ENCODE measurements around the gene FCHSD2. TPM values are rescaled to one million over a fixed set of nuclear protein-coding genes. Genes with fewer than 3 reads are reported as not detected.

The FCHSD2 gene
- total and polyA plus RNA-seq, 9 of the 15 experiments (the other 6 are each of a cell fraction or from before 2014, with no cell fraction given), result 1.8 to 14.7 (median 6.4) TPM

DNA sequence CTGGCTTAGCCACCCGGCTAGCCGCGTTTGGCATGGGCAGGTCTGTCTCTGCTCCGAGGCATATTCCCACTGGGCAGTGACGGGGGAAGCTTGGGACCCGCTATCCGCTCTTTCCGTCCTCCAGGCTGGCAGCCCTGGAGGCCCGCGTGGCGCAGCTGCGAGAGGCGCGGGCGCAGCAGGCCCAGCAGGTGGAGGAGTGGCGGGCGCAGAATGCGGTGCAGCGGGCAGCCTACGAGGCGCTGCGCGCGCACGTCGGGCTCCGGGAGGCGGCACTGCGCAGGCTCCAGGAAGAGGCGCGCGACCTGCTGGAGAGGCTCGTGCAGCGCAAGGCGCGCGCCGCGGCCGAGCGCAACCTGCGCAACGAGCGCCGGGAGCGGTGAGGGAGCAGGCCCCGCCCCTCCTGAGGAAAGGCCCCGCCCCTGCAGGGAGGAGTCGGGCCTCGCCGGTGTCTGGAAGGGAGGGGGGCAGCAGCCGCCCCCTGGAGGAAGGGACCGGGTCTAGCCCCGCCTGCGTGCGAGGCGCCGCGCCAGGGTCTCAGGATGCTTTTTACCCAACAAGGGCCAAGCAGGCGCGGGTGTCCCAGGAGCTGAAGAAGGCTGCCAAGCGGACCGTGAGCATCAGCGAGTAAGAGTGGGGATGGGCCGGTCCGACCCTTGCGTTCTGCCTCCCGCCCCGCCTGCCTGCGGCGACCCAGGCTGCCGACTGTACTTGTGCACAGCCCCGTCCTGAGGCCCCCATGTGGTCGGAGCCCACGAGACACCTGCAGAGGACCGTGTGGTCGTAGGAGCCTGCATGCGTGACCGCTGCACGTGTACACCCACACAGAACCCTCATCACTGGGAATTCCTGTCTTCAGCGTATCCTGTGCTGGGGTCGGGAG, 320.0 kb downstream of the FCHSD2 start (continued):
- TF ChIP-seq, protein P1, sequence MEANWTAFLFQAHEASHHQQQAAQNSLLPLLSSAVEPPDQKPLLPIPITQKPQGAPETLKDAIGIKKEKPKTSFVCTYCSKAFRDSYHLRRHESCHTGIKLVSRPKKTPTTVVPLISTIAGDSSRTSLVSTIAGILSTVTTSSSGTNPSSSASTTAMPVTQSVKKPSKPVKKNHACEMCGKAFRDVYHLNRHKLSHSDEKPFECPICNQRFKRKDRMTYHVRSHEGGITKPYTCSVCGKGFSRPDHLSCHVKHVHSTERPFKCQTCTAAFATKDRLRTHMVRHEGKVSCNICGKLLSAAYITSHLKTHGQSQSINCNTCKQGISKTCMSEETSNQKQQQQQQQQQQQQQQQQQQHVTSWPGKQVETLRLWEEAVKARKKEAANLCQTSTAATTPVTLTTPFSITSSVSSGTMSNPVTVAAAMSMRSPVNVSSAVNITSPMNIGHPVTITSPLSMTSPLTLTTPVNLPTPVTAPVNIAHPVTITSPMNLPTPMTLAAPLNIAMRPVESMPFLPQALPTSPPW (CRISPR knock-in tag; IDR thresholded peaks at IDR 0.05), result peak; percentile 47; the same call in 1 of the 2 replicates
- TF ChIP-seq EGR1 (conservative IDR thresholded peaks at IDR 0.05) (peak; percentile 34; the same call in 1 of the 2 replicates), SIX5 (IDR thresholded peaks at IDR 0.05; ENCODE audit: borderline replicate concordance in 1 of 2, insufficient read depth in 1 of 2, low read depth in 1 of 2, low read length in 2 of 2) (peak; percentile 43 to 44; a peak in 2 of 4 replicates), HCFC1 (IDR thresholded peaks at IDR 0.05; ENCODE audit: low read depth, low read length) (0 out of 2 replicates have a peak, but pooled peaks have one; percentile 26), MEIS2 (IDR thresholded peaks at IDR 0.05; ENCODE audit: partially characterized antibody) (peak; percentile 84), YY1 (IDR thresholded peaks at IDR 0.05; ENCODE audit: borderline replicate concordance in 1 of 3, control insufficient read depth in 1 of 3, extremely low read depth in 1 of 3, insufficient read depth in 3 of 3, insufficient read length in 1 of 3, insufficient replicate concordance in 2 of 3, low read depth in 1 of 3, low read length in 2 of 3) (peak in 1 of 3 experiments; percentile 8), CBX3 (IDR thresholded peaks at IDR 0.05; ENCODE audit: borderline replicate concordance in 1 of 2, low read length in 2 of 2) (peak in 1 of 2 experiments; percentile 36; a peak in 1 of 3 replicates), MYC (IDR thresholded peaks at IDR 0.05; ENCODE audit: low read depth, low read length) (peak; percentile 57), MYC (CRISPR knock-in tag; IDR thresholded peaks at IDR 0.05; ENCODE audit: borderline replicate concordance, low read depth) (no peak), POLR2B (IDR thresholded peaks at IDR 0.05; ENCODE audit: low read depth, partially characterized antibody) (peak; percentile 29), HLTF (IDR thresholded peaks at IDR 0.05) (no peak), FOXA3 (CRISPR knock-in tag; conservative IDR thresholded peaks at IDR 0.05 in 1 of 2, IDR thresholded peaks at IDR 0.05 in 1 of 2) (peak in 1 of 2 experiments; percentile 45; a peak in 1 of 4 replicates), TAF1 (IDR thresholded peaks at IDR 0.05; ENCODE audit: control insufficient read depth, extremely low read depth, insufficient read depth, low read length, severe bottlenecking) (peak; percentile 53), HNRNPLL (IDR thresholded peaks at IDR 0.05; ENCODE audit: low read depth, low read length, poor library complexity, severe bottlenecking) (peak; percentile 100)
- TF ChIP-seq, protein P2, sequence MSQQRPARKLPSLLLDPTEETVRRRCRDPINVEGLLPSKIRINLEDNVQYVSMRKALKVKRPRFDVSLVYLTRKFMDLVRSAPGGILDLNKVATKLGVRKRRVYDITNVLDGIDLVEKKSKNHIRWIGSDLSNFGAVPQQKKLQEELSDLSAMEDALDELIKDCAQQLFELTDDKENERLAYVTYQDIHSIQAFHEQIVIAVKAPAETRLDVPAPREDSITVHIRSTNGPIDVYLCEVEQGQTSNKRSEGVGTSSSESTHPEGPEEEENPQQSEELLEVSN (IDR thresholded peaks at IDR 0.05; ENCODE audit: borderline replicate concordance in 1 of 2, extremely low read depth in 1 of 2, insufficient read depth in 1 of 2, insufficient read length in 1 of 2, low read depth in 1 of 2, low read length in 1 of 2, poor library complexity in 1 of 2, severe bottlenecking in 1 of 2), result peak; percentile 79 to 91
- TF ChIP-seq, protein P3, sequence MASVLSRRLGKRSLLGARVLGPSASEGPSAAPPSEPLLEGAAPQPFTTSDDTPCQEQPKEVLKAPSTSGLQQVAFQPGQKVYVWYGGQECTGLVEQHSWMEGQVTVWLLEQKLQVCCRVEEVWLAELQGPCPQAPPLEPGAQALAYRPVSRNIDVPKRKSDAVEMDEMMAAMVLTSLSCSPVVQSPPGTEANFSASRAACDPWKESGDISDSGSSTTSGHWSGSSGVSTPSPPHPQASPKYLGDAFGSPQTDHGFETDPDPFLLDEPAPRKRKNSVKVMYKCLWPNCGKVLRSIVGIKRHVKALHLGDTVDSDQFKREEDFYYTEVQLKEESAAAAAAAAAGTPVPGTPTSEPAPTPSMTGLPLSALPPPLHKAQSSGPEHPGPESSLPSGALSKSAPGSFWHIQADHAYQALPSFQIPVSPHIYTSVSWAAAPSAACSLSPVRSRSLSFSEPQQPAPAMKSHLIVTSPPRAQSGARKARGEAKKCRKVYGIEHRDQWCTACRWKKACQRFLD (CRISPR knock-in tag; IDR thresholded peaks at IDR 0.05), result peak; percentile 43; the same call in 1 of the 2 replicates
- TF ChIP-seq, protein P4, sequence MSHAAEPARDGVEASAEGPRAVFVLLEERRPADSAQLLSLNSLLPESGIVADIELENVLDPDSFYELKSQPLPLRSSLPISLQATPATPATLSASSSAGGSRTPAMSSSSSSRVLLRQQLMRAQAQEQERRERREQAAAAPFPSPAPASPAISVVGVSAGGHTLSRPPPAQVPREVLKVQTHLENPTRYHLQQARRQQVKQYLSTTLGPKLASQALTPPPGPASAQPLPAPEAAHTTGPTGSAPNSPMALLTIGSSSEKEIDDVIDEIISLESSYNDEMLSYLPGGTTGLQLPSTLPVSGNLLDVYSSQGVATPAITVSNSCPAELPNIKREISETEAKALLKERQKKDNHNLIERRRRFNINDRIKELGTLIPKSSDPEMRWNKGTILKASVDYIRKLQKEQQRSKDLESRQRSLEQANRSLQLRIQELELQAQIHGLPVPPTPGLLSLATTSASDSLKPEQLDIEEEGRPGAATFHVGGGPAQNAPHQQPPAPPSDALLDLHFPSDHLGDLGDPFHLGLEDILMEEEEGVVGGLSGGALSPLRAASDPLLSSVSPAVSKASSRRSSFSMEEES (CRISPR knock-in tag; IDR thresholded peaks at IDR 0.05), result no peak

Measured in K562 (cell line).